GM18858 (cell line): ENCODE measurements around the gene FRMPD4.
"Not testable (repeated sequence)": the region's sequence is repeated elsewhere in the genome, so short reads cannot be mapped to it uniquely, and the experiment has no call there.

ENCODE experiments used
- ATAC-seq: cut with Tn5 transposase; IDR thresholded peaks from one replicate; pipeline ENCODE4 v1.9.1; 2021; ENCODE audit not compliant: unreplicated experiment

Gene FRMPD4

DNA sequence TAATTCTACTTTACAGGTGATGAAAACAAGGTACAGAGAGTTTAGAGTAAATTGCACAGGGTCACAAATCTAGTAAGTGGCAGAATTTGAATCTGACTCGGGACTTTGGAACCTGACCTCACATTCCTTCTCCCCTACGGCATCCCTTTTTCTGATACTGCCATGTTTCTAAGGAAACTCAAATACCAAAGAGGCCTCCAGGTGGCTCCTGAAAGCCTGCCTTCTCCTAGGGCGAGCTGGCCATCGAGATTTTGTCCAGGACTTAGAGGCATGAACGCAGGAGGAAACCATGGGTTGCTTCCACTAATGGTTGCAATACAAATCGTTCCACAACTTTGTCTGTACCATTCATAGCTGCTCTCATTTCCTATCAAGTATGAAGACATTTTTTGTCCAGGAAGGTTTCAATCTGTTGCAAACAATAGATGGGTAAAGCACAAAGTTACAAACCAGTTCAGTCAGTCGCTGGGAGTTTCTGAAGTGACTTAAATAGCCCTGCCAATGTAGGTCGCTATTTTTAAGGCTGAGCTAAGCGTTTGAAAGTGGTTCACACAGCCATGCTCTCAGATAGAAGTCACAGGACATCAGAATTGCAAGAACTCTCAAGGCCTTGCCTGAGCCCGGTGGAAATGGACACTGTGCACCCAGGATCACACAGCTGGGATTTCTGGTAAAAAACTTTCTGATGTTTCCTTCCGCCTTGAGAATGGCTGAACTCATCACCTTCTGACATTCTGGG is 356.3 kb downstream of the FRMPD4 start:
- no peak for ATAC-seq

DNA sequence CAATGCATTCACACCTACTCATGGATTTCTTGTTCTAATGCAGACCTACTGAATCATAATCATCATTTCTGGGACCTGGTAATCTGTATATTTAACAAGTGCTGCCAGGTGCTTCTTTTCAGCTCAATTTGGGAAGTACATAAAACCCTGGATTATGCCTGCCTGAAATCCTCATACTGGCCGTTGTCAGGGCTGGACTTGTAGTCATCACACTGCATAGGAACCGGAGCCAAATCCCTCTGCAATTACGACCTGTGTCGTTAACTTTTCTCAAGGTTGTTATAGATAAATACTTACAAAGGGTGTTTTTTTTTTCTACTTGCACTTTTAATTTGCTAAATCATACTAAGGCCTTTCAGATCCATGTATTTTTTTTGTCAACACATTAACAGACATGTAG is 358.1 kb downstream of the FRMPD4 start:
- no peak for ATAC-seq

DNA sequence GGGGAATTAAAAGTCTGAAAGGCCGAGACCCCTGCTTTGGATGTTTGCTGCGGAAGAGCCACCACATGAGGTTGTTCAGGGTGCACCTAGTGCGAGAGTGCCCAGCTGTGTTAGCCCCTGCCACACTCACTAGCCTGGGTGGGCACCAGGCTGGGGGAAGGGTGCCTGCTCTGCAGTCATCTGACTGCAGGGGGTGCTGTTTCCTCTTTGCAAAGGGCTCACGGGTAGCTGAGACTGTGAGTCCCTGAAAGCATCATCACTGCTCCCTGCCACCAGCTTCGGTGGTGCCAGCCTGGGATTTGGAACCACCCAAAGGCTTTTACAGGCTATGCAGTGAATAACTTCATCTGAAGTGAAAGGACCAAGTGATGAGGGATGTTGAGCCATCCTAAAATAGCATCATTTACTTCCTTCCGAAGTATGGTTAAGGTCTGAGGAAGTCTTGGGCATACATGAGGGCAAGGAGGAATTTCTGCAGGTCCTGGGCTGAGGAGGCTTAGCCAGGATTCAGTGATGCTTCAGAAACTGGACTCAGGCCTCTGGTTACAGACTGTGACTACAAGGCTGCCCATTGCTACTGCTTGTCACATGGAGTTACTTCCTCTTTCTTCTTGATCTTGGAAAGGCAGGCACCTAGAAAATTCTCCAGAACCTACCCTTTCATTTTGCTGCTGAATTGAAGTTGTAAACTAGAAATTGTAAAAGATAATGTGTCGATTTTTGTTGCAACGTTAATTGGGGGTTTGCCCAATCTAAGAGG is 359.7 kb downstream of the FRMPD4 start:
- ATAC-seq: peak; percentile 63

DNA sequence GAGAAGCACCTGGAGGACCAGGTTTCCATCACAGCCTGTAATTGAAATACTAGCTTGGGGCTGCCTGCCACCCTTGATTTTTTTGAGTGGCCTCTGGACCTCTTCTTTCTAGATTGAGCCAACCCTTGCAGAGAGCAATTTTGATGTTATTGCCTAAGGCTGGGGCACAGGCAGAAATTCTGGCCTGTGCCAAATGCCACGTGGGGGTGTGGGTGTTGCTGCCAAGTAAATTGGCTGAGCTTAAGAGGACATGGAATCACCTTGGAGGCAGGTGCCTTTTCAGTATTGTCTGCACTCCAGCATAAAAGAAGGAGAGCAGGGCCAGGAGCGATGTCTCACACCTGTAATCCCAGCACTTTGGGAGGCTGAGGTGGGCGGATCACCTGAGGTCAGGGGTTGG is 366.9 kb downstream of the FRMPD4 start:
- no peak for ATAC-seq

DNA sequence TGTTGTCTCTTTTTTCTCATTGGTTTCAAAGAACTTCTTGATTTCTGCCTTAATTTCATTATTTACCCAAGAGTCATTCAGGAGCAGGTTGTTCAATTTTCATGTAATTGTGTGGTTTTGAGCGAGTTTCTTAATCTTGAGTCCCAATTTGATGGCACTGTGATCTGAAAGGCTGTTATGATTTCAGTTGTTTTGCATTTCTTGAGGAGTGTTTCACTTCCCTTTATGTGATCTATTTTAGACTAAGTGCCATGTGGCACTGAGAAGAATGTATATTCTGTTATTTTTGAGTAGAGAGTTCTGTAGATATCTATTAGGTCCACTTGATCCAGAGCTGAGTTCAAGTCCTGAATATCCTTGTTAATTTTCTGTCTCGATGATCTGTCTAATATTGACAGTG is 377.1 kb downstream of the FRMPD4 start:
- peak; percentile 99 for ATAC-seq

DNA sequence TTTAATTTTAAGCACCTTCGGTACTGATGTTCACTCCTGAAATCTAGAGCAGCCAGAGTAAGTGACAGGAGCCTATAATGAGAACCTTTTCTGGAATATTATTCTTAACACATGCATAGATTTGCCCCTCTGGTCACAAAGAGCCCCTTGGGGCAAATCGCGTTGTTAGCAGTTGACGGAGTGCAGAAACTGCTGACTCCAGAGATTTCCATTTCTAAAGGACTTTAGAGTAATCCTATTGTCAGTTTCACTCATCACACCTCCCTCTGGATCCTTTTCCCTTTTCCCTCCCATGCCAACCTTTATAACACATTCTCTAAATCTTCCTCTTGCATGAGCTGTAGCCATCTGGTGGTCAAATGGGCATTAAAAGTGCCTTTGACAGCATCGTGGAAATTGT is 388.0 kb downstream of the FRMPD4 start:
- no peak for ATAC-seq

DNA sequence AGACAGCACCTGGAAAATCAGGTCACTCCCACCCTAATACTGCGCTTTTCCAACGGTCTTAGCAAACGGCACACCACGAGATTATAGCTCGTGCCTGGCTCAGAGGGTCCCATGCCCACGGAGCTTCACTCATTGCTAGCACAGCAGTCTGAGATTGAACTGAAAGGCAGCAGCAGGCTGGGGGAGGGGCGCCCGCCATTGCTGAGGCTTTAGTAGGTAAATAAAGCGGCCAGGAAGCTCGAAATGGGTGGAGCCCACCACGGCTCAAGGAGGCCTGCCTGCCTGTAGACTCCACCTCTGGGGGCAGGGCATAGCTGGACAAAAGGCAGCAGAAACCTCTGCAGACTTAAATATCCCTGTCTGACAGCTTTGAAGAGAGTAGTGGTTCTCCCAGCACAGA is 399.8 kb downstream of the FRMPD4 start:
- ATAC-seq: not testable (repeated sequence)

DNA sequence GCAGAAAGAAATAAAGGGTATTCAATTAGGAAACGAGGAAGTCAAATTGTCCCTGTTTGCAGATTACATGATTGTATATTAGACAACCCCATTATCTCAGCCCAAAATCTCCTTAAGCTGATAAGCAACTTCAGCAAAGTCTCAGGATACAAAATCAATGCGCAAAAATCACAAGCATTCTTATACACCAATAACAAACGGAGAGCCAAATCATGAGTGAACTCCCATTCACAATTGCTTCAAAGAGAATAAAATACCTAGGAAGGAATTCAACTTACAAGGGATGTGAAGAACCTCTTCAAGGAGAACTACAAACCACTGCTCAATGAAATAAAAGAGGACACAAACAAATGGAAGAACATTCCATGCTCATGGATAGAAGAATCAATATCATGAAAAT is 404.0 kb downstream of the FRMPD4 start:
- not testable (repeated sequence) for ATAC-seq

DNA sequence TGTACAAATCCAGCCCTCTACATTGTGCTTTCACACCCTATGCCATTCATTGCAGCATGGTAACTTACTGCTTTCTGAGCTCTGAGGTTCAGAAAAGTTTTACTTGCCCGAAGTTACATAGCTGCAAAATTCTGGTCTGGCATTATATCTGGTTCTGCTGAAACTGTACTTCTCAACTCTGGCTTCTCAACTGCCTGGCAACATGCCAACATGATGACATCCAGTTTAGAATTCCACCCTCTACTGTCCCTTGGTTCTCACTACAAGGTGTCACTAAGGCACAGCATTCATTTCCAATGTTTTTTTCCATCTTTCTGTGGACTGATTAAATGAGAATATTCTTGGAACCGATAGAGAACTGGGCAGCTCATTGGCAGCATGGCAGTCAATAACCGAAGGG is 410.1 kb downstream of the FRMPD4 start:
- ATAC-seq: no peak

DNA sequence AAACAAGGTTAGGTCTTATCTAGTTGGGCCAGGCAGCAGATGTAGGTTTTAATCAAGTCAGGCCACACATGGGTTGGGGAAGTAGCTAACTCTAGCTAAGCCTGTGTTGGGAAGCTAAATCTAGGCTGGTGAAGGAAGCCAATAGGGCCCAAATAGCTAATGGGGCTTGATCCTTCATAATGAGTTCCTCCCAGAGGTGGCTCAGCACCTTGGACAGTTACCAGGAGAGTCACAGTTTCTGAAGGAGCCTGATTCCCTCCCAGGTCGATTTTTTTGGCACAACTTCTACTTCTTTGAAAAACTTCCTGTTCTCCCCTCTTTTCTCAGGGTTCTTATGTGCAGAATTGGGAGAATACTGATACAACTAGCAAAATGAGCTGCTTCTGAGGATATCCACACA is 410.5 kb downstream of the FRMPD4 start:
- no peak for ATAC-seq

DNA sequence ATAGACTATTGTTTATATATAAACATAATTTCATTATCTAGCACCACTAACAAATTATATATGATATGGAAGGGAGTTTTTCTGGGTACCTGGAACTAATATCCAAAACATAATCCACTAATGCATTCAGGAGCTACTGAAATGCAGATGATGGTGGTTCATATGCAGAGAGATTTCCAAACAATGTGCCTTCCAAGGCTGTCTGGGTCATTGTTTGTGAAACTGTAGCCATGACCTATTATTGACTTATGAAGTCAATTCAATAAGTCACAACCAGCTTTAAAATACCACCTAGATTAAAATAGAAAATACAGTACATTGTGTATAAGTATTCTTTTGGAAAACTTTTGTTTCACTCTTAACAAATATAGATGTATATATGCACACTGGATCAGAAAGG is 415.9 kb downstream of the FRMPD4 start:
- no peak for ATAC-seq

DNA sequence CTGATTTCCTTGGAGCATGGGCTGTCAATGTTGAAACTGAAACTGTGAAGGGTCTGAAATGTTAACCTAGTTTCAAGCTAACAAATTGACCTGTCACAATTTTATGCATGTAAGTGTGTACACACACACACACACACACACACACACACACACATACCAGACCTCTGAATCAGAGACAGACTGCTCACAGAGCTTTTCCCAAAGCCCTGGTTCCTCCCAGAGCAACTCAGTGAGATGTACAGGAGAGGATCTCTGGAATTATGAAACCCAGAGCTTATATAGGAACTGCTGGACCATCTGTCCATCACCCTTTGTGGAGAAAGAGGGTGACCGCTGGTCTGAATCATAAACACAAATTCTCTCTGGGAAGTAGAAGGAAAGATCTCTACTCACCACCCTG is 424.8 kb downstream of the FRMPD4 start:
- ATAC-seq: no peak

DNA sequence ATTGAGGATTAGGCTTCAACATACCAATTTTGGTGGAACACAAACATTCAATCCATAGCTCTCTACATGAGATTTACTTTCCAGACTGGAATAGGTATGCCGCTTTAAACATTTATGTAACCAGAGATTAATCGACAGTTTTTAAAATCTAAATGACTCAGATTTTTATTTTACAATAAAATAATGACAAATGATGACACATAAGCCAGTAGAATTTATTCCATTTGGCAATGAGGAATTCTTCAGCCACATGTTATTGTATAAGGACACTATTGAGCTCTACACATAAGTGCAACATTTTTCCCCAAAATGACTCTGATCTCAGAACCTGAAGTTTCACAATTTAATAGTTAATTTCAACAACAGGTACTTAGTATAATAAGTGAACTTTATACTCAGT is 425.9 kb downstream of the FRMPD4 start:
- no peak for ATAC-seq

DNA sequence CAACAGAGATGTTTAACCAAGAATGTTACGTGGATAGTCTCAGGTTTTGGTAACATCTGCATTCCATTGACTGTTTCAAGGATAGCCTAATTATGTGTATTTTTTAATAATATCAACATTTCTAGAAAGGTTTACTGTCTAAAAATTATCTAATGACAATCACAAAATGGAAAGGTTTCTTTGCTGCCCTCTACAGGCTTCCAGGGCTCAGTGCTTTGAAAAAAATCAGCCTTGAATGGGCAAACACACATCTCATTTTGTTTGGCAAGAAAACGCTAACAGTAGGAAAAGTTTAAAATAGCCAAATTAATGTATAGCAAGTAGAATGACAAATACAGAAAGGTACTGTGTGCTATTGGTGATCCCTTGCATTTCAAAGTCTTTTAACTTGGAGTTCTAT is 429.6 kb downstream of the FRMPD4 start:
- no peak for ATAC-seq

DNA sequence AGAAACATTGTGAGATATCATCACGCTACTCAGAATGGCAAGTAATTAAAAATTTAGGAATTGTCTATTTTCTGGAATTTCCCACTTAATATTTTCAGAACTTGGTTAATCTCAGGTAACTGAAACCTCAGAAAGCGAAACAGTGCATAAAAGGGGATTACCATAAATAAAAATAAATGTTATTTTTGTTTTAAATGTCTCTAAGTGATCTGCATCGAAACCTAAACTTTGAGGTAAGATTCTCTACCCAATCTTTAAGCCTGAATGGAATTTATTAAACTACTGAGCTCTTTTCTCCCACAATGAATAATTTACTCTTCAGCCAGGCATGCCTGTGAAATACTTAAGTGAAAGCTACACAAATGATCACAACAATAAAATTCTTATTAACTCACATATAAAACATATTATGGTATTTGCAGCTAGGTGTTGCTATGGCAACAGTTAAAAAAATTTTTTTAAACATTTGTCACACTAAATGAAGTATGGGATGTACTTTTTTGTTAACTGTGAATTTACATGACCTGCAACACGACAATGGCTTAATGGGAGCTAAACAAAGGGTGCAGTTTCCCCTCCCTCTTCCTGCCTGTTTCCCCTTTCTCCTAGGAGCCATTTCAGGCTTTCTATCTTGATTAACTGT is 432.7 kb downstream of the FRMPD4 start:
- ATAC-seq: no peak

DNA sequence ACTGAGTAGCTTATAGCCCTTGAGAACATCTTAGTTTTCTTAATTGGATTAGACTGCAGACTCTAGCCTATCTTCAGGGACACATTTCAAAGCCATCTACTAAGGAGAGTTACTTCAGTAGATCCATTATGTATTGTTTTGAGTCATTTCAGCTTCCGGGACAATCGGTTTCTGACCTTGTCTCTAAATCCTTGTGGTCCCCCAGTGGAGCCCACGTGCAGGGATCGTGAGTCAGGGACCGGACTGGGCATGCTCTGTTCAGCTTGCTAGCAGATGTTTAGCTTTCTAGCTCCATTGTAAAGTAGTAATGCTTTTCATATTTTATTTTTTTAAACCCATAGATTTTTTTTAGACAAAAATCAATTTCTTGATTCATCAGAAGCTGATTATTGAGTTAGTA is 441.0 kb downstream of the FRMPD4 start:
- ATAC-seq: no peak

DNA sequence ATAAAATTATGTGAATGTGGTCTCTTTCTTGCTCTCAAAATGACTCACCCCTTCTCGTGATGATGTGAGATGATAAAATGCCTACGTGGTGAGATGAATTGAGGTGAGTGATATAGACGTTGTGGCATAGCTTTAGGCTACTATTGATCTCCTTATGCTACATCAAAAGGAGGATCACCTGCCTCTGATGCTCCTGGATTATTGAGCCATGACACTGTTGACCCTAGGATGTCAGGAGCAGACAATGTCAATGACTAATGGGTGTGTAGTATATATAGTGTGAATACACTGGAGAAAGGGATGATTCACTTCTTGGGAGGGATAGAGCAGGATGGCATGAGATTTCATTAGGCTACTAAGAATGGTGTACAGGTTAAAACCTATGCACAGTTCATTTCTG is 442.3 kb downstream of the FRMPD4 start:
- ATAC-seq: no peak

DNA sequence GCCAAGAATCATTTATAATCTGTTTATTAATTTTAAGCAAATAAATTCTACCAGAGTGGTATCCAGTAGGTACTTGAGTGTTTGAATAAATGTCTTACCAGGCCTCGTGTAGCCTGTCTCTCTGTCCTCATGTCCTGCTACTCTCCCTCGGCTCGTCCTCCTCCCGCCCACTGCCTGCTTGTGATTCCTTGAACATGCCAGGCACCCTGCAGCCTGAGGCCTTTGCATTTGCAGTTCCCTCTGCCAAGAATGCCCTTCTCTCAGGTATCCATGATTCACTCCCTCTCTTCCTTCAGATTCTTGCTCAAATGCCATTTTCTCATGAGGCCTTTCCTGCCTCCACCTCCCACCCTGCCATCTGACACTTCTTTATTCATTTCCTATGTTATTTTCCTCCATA is 443.3 kb downstream of the FRMPD4 start:
- ATAC-seq: no peak

DNA sequence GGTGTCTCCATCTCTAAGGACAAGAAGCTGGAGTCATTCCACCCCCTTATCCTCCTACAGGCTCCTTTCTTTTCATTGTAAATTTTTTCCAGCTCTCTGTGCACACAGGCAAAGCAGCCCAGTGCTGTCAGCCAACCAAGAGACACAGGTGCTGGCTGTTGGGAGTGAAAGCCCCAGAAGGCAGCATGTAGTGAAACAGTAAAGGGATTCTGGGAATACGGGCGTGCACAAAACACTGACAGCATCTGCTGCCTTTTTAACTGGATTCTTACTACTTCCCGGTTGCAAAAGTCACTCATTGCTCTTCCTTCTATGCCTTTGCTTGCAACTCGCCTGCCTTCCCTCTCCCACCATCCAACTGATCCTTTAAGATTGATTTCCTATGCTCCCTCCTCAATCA is 444.4 kb downstream of the FRMPD4 start:
- ATAC-seq: no peak

DNA sequence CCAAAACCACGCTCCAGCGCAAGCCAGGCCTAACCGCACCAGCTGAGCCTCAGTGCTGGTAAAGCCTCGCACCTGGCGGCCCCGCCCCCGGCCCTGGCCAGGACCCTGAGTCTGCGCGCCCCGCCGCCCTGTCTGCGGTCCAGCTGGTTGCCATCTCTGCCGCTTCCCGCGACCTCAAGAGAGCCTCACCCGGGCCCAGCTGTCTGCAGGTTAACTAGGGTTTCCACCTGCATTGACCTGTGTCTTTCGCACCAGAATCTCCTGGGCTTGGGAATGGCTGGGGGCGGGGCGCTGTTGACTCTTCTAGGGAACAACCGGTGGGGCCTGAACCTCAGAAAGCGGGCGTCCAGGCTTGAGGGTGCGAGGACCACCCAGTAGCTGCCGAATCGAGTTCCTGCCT is 445.3 kb downstream of the FRMPD4 start:
- no peak for ATAC-seq

DNA sequence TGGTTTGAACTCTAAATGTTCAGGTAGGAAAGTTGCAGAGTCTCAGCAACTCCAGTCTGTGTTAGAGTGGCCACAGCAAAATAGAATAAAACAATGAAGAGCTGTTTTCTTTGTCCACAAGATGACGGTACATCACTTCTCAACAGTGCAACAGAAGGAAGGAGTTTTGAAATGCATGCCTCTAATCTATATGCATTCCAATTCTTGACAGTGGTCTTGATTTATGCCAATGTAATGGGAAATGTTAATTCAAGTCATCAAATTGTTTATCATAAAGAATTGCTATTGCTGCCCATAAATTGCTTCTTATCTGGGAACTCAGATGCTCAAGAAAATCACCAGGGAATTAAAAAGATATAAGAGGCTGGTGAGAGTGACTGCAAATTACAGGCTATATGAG is 457.4 kb downstream of the FRMPD4 start:
- ATAC-seq: no peak

DNA sequence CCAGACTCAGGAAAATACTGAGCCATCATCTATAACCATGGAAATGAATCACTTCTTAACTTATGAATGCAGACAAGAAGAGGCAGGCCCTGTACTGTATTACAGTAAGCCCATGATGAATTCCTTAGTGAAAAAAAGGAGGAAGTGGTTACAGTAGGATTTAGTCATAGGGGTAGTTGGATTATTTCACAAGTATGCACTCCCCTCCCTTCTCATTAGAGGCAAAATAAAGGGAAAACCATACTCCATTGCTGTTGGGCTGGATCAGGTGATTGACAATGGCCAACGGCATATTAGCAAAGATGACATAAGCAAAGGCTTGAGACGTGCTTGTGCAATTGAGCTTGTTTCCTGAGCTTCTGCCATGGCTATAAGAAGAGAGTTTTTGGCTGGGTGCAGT is 471.8 kb downstream of the FRMPD4 start:
- no peak for ATAC-seq
